ENCODE measurements around the gene C1orf74.

The C1orf74 gene

DNA sequence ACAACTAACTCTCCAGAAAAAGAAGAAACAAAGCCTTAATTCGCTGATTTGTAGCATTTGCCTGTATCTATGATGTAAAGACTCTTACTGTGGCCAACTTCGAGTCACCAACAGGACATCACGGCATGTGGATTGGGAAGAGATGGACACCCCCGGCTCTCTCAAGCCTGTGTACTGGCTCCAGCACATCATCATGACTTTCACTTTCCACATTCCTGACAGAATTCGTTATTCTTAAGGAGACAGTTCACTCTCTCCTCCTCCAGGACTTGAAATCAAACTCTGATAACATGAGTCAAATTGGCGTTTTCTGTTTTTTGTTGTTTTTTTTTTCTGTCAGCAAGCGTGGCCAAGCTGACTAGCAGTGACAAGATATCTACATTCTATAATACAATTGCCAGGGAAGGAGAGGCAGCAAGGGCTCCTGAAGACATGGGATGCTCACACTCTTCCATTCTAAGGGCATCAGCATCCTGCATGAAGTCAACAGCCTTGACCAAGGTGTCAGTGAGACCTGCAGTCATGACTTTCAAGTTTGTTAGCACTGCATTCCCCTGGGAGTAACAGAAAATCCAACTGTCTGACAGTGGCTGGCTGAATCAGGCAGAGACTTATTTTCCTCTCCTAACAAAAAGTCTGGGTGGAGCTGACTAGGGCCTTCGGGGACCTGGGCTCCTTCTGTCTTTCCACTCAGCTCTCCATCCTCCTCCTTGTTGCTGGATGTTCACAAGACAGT is 41.8 kb downstream of the C1orf74 start:
- no peak overlapping the region for H3K4me3 ChIP-seq (replicated peaks; ENCODE audit: insufficient read depth, low read length)
- no peak overlapping the region for H3K27ac ChIP-seq (replicated peaks)
- TF ChIP-seq, protein P1, sequence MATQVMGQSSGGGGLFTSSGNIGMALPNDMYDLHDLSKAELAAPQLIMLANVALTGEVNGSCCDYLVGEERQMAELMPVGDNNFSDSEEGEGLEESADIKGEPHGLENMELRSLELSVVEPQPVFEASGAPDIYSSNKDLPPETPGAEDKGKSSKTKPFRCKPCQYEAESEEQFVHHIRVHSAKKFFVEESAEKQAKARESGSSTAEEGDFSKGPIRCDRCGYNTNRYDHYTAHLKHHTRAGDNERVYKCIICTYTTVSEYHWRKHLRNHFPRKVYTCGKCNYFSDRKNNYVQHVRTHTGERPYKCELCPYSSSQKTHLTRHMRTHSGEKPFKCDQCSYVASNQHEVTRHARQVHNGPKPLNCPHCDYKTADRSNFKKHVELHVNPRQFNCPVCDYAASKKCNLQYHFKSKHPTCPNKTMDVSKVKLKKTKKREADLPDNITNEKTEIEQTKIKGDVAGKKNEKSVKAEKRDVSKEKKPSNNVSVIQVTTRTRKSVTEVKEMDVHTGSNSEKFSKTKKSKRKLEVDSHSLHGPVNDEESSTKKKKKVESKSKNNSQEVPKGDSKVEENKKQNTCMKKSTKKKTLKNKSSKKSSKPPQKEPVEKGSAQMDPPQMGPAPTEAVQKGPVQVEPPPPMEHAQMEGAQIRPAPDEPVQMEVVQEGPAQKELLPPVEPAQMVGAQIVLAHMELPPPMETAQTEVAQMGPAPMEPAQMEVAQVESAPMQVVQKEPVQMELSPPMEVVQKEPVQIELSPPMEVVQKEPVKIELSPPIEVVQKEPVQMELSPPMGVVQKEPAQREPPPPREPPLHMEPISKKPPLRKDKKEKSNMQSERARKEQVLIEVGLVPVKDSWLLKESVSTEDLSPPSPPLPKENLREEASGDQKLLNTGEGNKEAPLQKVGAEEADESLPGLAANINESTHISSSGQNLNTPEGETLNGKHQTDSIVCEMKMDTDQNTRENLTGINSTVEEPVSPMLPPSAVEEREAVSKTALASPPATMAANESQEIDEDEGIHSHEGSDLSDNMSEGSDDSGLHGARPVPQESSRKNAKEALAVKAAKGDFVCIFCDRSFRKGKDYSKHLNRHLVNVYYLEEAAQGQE (IDR thresholded peaks at IDR 0.05; ENCODE audit: insufficient replicate concordance, low read depth), result no peak
- no peak for TF ChIP-seq GABPA (IDR thresholded peaks at IDR 0.05; ENCODE audit: low read depth)
- TF ChIP-seq, protein P2, sequence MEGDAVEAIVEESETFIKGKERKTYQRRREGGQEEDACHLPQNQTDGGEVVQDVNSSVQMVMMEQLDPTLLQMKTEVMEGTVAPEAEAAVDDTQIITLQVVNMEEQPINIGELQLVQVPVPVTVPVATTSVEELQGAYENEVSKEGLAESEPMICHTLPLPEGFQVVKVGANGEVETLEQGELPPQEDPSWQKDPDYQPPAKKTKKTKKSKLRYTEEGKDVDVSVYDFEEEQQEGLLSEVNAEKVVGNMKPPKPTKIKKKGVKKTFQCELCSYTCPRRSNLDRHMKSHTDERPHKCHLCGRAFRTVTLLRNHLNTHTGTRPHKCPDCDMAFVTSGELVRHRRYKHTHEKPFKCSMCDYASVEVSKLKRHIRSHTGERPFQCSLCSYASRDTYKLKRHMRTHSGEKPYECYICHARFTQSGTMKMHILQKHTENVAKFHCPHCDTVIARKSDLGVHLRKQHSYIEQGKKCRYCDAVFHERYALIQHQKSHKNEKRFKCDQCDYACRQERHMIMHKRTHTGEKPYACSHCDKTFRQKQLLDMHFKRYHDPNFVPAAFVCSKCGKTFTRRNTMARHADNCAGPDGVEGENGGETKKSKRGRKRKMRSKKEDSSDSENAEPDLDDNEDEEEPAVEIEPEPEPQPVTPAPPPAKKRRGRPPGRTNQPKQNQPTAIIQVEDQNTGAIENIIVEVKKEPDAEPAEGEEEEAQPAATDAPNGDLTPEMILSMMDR (IDR thresholded peaks at IDR 0.05; ENCODE audit: insufficient read depth, low read length), result no peak
- TF ChIP-seq SPI1 (IDR thresholded peaks at IDR 0.05; ENCODE audit: borderline replicate concordance, low read depth), result no peak
- no peak for TF ChIP-seq POLR2AphosphoS5 (IDR thresholded peaks at IDR 0.05; ENCODE audit: low read depth)
- no peak for DNase-seq (ENCODE audit: low read depth in 1 of 2, low spot score in 1 of 2)
- no peaks in the 10 kb centered on the region for H3K27me3 ChIP-seq (ENCODE audit: insufficient read depth, poor library complexity, severe bottlenecking)

DNA sequence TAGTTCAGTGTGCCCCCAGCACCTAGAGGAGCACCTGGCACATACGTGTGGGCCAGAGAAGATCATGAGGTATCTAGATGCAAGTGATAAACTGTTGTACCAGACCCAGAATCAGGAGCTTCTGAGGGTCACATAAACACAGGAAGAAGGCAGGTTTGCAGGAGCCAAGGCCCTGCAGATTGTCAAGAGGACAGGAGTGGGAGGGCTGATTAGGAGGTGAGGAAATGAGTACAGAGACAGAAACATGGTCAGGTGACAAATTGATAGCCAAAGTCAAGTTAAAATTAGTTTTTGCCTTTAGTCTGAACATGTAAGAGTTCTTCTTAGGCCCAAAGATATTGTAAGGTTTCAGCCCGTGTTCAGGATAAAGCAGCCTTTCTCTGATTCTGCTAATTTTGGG is 42.5 kb downstream of the C1orf74 start:
- no peak for DNase-seq (ENCODE audit: low read depth in 1 of 2, low spot score in 1 of 2)
- Histone ChIP-seq H3K27me3 (ENCODE audit: insufficient read depth, poor library complexity, severe bottlenecking) (no peaks in the 10 kb centered on the region), H3K27ac (replicated peaks) (no peak overlapping the region), H3K4me3 (replicated peaks; ENCODE audit: insufficient read depth, low read length) (no peak overlapping the region)
- TF ChIP-seq GABPA (IDR thresholded peaks at IDR 0.05; ENCODE audit: low read depth), result no peak
- no peak for TF ChIP-seq SPI1 (IDR thresholded peaks at IDR 0.05; ENCODE audit: borderline replicate concordance, low read depth)
- TF ChIP-seq, protein P1 (IDR thresholded peaks at IDR 0.05; ENCODE audit: insufficient replicate concordance, low read depth), result no peak
- TF ChIP-seq, protein P2 (IDR thresholded peaks at IDR 0.05; ENCODE audit: insufficient read depth, low read length), result no peak
- TF ChIP-seq POLR2AphosphoS5 (IDR thresholded peaks at IDR 0.05; ENCODE audit: low read depth), result no peak

DNA sequence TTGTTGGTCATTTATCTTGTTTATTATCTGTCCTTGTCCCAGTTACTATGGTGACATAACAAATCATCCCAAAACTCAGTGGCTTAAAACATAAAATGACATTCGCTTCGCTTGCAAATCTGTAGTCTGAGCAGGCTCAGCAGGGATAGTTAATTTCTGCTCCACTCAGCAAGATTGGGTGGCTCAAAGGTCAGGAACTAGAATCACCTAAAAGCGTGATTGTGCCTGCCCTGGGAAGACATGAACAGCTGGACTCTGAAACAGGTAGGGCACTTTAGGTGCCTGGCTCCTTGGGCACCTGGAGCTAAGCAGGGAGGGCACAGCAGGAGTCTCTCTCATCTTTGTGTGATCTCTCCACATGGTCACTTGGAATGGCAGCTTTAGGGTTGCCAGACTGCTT is 43.2 kb downstream of the C1orf74 start:
- no peaks in the 10 kb centered on the region for H3K27me3 ChIP-seq (ENCODE audit: insufficient read depth, poor library complexity, severe bottlenecking)
- TF ChIP-seq GABPA (IDR thresholded peaks at IDR 0.05; ENCODE audit: low read depth), result no peak
- no peak for TF ChIP-seq SPI1 (IDR thresholded peaks at IDR 0.05; ENCODE audit: borderline replicate concordance, low read depth)
- TF ChIP-seq, protein P1 (IDR thresholded peaks at IDR 0.05; ENCODE audit: insufficient replicate concordance, low read depth), result no peak
- TF ChIP-seq, protein P2 (IDR thresholded peaks at IDR 0.05; ENCODE audit: insufficient read depth, low read length), result no peak
- TF ChIP-seq POLR2AphosphoS5 (IDR thresholded peaks at IDR 0.05; ENCODE audit: low read depth), result no peak
- H3K27ac ChIP-seq (replicated peaks), result no peak overlapping the region
- no peak for DNase-seq (ENCODE audit: low read depth in 1 of 2, low spot score in 1 of 2)
- H3K4me3 ChIP-seq (replicated peaks; ENCODE audit: insufficient read depth, low read length), result no peak overlapping the region

Data from HL-60 (cell line).